Epithelial cell of esophagus (primary cell): ENCODE data around the gene ZNF620.
A peak's percentile ranks its signal among the peaks of the same experiment; 100 is the strongest.
"Not testable (repeated sequence)": the region's sequence is repeated elsewhere in the genome, so short reads cannot be mapped to it uniquely, and the experiment has no call there.

Source experiments
- DNase-seq: peaks from one replicate; pipeline ENCODE4 v3.0.0; 2010; ENCODE audit warnings: low read depth
- H3K4me3 ChIP-seq: 2 replicates; pipeline ENCODE4 v1.5.1; 2011; ENCODE audit warnings: mild to moderate bottlenecking, low read length, control low read depth
- TF ChIP-seq, protein P1 (sequence below): IDR thresholded peaks from 2 replicates; pipeline ENCODE4 v1.5.1; 2011; ENCODE audit warnings: low read depth, mild to moderate bottlenecking, low read length, control low read depth, inconsistent platforms; ENCODE audit not compliant: insufficient read depth; ENCODE audit errors: missing control alignments

Gene ZNF620

GRCh38 chr3:40505599-40506462 is at the start of gene ZNF620:
ZNF620 (plus strand) TSS chr3:40506039; CDS start chr3:40506353, 314 bp downstream.
- DNase-seq: peak; percentile 27
- peak within 1 kb of the TSS; percentile 56 for H3K4me3 ChIP-seq
- TF ChIP-seq, protein P1, sequence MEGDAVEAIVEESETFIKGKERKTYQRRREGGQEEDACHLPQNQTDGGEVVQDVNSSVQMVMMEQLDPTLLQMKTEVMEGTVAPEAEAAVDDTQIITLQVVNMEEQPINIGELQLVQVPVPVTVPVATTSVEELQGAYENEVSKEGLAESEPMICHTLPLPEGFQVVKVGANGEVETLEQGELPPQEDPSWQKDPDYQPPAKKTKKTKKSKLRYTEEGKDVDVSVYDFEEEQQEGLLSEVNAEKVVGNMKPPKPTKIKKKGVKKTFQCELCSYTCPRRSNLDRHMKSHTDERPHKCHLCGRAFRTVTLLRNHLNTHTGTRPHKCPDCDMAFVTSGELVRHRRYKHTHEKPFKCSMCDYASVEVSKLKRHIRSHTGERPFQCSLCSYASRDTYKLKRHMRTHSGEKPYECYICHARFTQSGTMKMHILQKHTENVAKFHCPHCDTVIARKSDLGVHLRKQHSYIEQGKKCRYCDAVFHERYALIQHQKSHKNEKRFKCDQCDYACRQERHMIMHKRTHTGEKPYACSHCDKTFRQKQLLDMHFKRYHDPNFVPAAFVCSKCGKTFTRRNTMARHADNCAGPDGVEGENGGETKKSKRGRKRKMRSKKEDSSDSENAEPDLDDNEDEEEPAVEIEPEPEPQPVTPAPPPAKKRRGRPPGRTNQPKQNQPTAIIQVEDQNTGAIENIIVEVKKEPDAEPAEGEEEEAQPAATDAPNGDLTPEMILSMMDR: no peak

- no peak for DNase-seq
- TF ChIP-seq, protein P1: no peak
- peak overlapping the region; percentile 99 for H3K4me3 ChIP-seq
Observed at GRCh38 chr3:40456279-40456939, 49.4 kb upstream of the ZNF620 start.

GRCh38 chr3:40456940-40457823 is 48.7 kb upstream of the ZNF620 start, which contains the start of gene RPL14:
RPL14 (plus strand) TSS chr3:40457339; CDS start chr3:40457472, 133 bp downstream.
- TF ChIP-seq, protein P1: no peak
- peak; percentile 97 for DNase-seq
- peak within 1 kb of the TSS; percentile 99 for H3K4me3 ChIP-seq

- TF ChIP-seq, protein P1: no peak
- no peak for DNase-seq
- H3K4me3 ChIP-seq: peak overlapping the region; percentile 99
Observed at GRCh38 chr3:40458473-40458872, 47.4 kb upstream of the ZNF620 start.

- peak; percentile 70 for DNase-seq
Observed at GRCh38 chr3:40460481-40460880, 45.4 kb upstream of the ZNF620 start.

GRCh38 chr3:40461161-40461560 is 44.7 kb upstream of the ZNF620 start:
- TF ChIP-seq, protein P1: no peak
- no peak for DNase-seq
- no peak overlapping the region for H3K4me3 ChIP-seq

More at GRCh38 chr3:40460481-40460880, 45.4 kb upstream of the ZNF620 start:
- H3K4me3 ChIP-seq: not testable (repeated sequence)

- not testable (repeated sequence) for DNase-seq
Observed at GRCh38 chr3:40462838-40463237, 43.0 kb upstream of the ZNF620 start.

More at GRCh38 chr3:40462838-40463237, 43.0 kb upstream of the ZNF620 start:
- H3K4me3 ChIP-seq: not testable (repeated sequence)
